Mesothelial cell of epicardium (in vitro differentiated cells): ENCODE results near the gene CACNG6. TPM values are rescaled to one million over a fixed set of nuclear protein-coding genes. Genes with fewer than 3 reads are reported as not detected.

Experiments used
- DNase-seq, 2 experiments: peaks; one replicate each; pipeline ENCODE4 v3.0.0; 2021; ENCODE audit warnings: low spot score in 2 of 2; ENCODE audit not compliant: unreplicated experiment in 2 of 2
- H3K27ac Mint-ChIP-seq: 2 replicates; pipeline ENCODE4 v1.8.0; 2021; ENCODE audit warnings: mixed read lengths
- H3K27me3 Mint-ChIP-seq: 2 replicates; pipeline ENCODE4 v1.8.0; 2021; ENCODE audit warnings: low read depth, mixed read lengths
- H3K36me3 Mint-ChIP-seq: 2 replicates; pipeline ENCODE4 v1.8.0; 2021; ENCODE audit warnings: mixed read lengths
- H3K4me1 Mint-ChIP-seq: 2 replicates; pipeline ENCODE4 v1.8.0; 2021; ENCODE audit warnings: mixed read lengths
- H3K4me3 Mint-ChIP-seq: 2 replicates; pipeline ENCODE4 v1.8.0; 2021; ENCODE audit warnings: mild to moderate bottlenecking, moderate library complexity, mixed read lengths
- H3K9me3 Mint-ChIP-seq: 2 replicates; pipeline ENCODE4 v1.8.0; 2021; ENCODE audit warnings: mixed read lengths
- CTCF ChIP-seq: fragments of 200-600 bp; sonication (generic); IDR thresholded peaks from one replicate; pipeline ENCODE4 v1.5.0; 2021; ENCODE audit warnings: antibody characterized with exemption; ENCODE audit not compliant: unreplicated experiment
- total RNA-seq: library from RNA; stranded (reverse); gene quantifications from 3 replicates; pipeline ENCODE4 v1.2.1, GENCODE V29; 2021

The CACNG6 gene
- total RNA-seq, 1 donor from 2014 or later = 5.3 TPM

- H3K27ac Mint-ChIP-seq = no peak overlapping the region
- no peaks in the 10 kb centered on the region for H3K36me3 Mint-ChIP-seq
- no peaks in the 10 kb centered on the region for H3K9me3 Mint-ChIP-seq
- no peaks in the 10 kb centered on the region for H3K4me1 Mint-ChIP-seq
- peaks cover 13% of the 10 kb centered on the region for H3K27me3 Mint-ChIP-seq
- no peak for TF ChIP-seq CTCF
- no peak for DNase-seq
- H3K4me3 Mint-ChIP-seq = no peak overlapping the region
These were observed 50.7 kb downstream of the CACNG6 start for GRCh38 chr19:54041969-54042606.

- H3K36me3 Mint-ChIP-seq = no peaks in the 10 kb centered on the region
- no peak overlapping the region for H3K27ac Mint-ChIP-seq
- H3K27me3 Mint-ChIP-seq = peaks cover 18% of the 10 kb centered on the region
- H3K4me1 Mint-ChIP-seq = no peaks in the 10 kb centered on the region
- H3K4me3 Mint-ChIP-seq = no peak overlapping the region
- no peak for DNase-seq
- H3K9me3 Mint-ChIP-seq = no peaks in the 10 kb centered on the region
- TF ChIP-seq CTCF = no peak
These were observed 51.6 kb downstream of the CACNG6 start for GRCh38 chr19:54042989-54043388.

GRCh38 chr19:54045771-54046170, 54.3 kb downstream of the CACNG6 start:
- H3K27ac Mint-ChIP-seq = no peak overlapping the region
- no peaks in the 10 kb centered on the region for H3K4me1 Mint-ChIP-seq

GRCh38 chr19:54047616-54048015, 56.2 kb downstream of the CACNG6 start:
- no peaks in the 10 kb centered on the region for H3K36me3 Mint-ChIP-seq
- H3K9me3 Mint-ChIP-seq = no peaks in the 10 kb centered on the region
- no peak overlapping the region for H3K4me3 Mint-ChIP-seq
- H3K27ac Mint-ChIP-seq = no peak overlapping the region
- H3K4me1 Mint-ChIP-seq = no peaks in the 10 kb centered on the region
- no peak for DNase-seq
- peaks cover 37% of the 10 kb centered on the region for H3K27me3 Mint-ChIP-seq
- no peak for TF ChIP-seq CTCF

More at GRCh38 chr19:54045771-54046170, 54.3 kb downstream of the CACNG6 start:
- DNase-seq = no peak
- TF ChIP-seq CTCF = no peak
- H3K9me3 Mint-ChIP-seq = no peaks in the 10 kb centered on the region
- no peaks in the 10 kb centered on the region for H3K36me3 Mint-ChIP-seq
- no peak overlapping the region for H3K4me3 Mint-ChIP-seq
- peaks cover 33% of the 10 kb centered on the region for H3K27me3 Mint-ChIP-seq

Other genes with a start within 250 kb of the CACNG6 start
- 0.07 to 0.11 TPM in 2 of 3 replicates, not detected in the other for gene NLRP12, start 167.3 kb upstream of the CACNG6 start, total RNA-seq
- 195 to 211 TPM (median 200 TPM) in 3 replicates for gene MYADM, start 123.8 kb upstream of the CACNG6 start, total RNA-seq
- gene PRKCG, start 109.4 kb upstream of the CACNG6 start, total RNA-seq = 19.1 to 21.6 TPM (median 19.3 TPM) in 3 replicates
- 0.52 to 0.82 TPM (median 0.76 TPM) in 3 replicates for gene CACNG7, start 82.4 kb upstream of the CACNG6 start, total RNA-seq
- 2.1 to 2.6 TPM (median 2.1 TPM) in 3 replicates for gene CACNG8, start 28.7 kb upstream of the CACNG6 start, total RNA-seq
- not detected in 3 replicates for gene VSTM1, start 72.3 kb downstream of the CACNG6 start, total RNA-seq
- gene TARM1, start 89.7 kb downstream of the CACNG6 start, total RNA-seq = not detected in 3 replicates
- gene OSCAR, start 109.2 kb downstream of the CACNG6 start, total RNA-seq = not detected in 3 replicates
- gene NDUFA3, start 111.2 kb downstream of the CACNG6 start, total RNA-seq = 126 to 135 TPM (median 135 TPM) in 3 replicates
- gene TFPT, start 124.0 kb downstream of the CACNG6 start, total RNA-seq = 19.2 to 20.7 TPM (median 20.1 TPM) in 3 replicates
- 80.6 to 84.0 TPM (median 82.1 TPM) in 3 replicates for gene PRPF31, start 124.1 kb downstream of the CACNG6 start, total RNA-seq
- 63.3 to 70.6 TPM (median 67.6 TPM) in 3 replicates for gene CNOT3, start 146.1 kb downstream of the CACNG6 start, total RNA-seq
- 5.7 to 6.4 TPM (median 5.8 TPM) in 3 replicates for gene LENG1, start 168.1 kb downstream of the CACNG6 start, total RNA-seq
- 57.6 to 69.5 TPM (median 63.5 TPM) in 3 replicates for gene TMC4, start 181.5 kb downstream of the CACNG6 start, total RNA-seq
- 102 to 113 TPM (median 110 TPM) in 3 replicates for gene MBOAT7, start 197.9 kb downstream of the CACNG6 start, total RNA-seq
- gene TSEN34, start 199.7 kb downstream of the CACNG6 start, total RNA-seq = 43.9 to 50.1 TPM (median 47.5 TPM) in 3 replicates
- gene RPS9, start 209.2 kb downstream of the CACNG6 start, total RNA-seq = 1,211 to 1,274 TPM (median 1,263 TPM) in 3 replicates
- gene LILRB3, start 231.4 kb downstream of the CACNG6 start, total RNA-seq = not detected in 3 replicates